Measurements from ENCODE around the gene ASTN2. TPM values are rescaled to one million over a fixed set of nuclear protein-coding genes. Genes with fewer than 3 reads are reported as not detected.

ASTN2 gene
- total RNA-seq, 4 donors from 2014 or later: 3.3 to 10.2 (median 6.3) TPM

GRCh38 chr9:116555119-116555518 lies 859.7 kb downstream of the ASTN2 start:
- no peaks in the 10 kb centered on the region for H3K27me3 ChIP-seq
- H3K4me1 ChIP-seq: peaks cover 0 to 7% (median 0%) of the 10 kb centered on the region in 4 donors
- no peaks in the 10 kb centered on the region for H3K9me3 ChIP-seq
- TF ChIP-seq POLR2A (IDR thresholded peaks at IDR 0.05): no peak
- TF ChIP-seq CTCF (IDR thresholded peaks at IDR 0.05): no peak
- H3K27ac ChIP-seq: no peak overlapping the region
- H3K36me3 ChIP-seq: no peaks in the 10 kb centered on the region
- no peak for DNase-seq
- no peak overlapping the region for H3K4me3 ChIP-seq

- no peak for DNase-seq
- Histone ChIP-seq H3K4me1 (peaks cover 0 to 7% (median 4%) of the 10 kb centered on the region in 4 donors), H3K9me3 (no peaks in the 10 kb centered on the region), H3K27me3 (no peaks in the 10 kb centered on the region), H3K4me3 (no peak overlapping the region), H3K27ac (no peak overlapping the region), H3K36me3 (no peaks in the 10 kb centered on the region)
- TF ChIP-seq POLR2A (IDR thresholded peaks at IDR 0.05) (no peak), CTCF (IDR thresholded peaks at IDR 0.05) (no peak)
Measured at GRCh38 chr9:116550696-116551436, 864.0 kb downstream of the ASTN2 start.

- Histone ChIP-seq H3K36me3 (no peaks in the 10 kb centered on the region), H3K27ac (no peak overlapping the region), H3K4me3 (no peak overlapping the region), H3K4me1 (peaks cover 0 to 7% (median 4%) of the 10 kb centered on the region in 4 donors), H3K27me3 (no peaks in the 10 kb centered on the region), H3K9me3 (no peaks in the 10 kb centered on the region)
- TF ChIP-seq POLR2A (IDR thresholded peaks at IDR 0.05) (no peak), CTCF (IDR thresholded peaks at IDR 0.05) (no peak)
- DNase-seq: no peak
Measured at GRCh38 chr9:116549786-116550660, 864.8 kb downstream of the ASTN2 start.

GRCh38 chr9:116549061-116549664 lies 865.7 kb downstream of the ASTN2 start:
- H3K27me3 ChIP-seq: no peaks in the 10 kb centered on the region
- TF ChIP-seq CTCF (IDR thresholded peaks at IDR 0.05) (no peak), POLR2A (IDR thresholded peaks at IDR 0.05) (no peak)
- no peak overlapping the region for H3K27ac ChIP-seq

GRCh38 chr9:116547729-116548426 lies 867.0 kb downstream of the ASTN2 start:
- peak overlapping the region in 3 of 4 donors; percentile 41 to 84 (median 64) for H3K27ac ChIP-seq
- no peaks in the 10 kb centered on the region for H3K9me3 ChIP-seq
- no peaks in the 10 kb centered on the region for H3K36me3 ChIP-seq
- no peak for TF ChIP-seq POLR2A (IDR thresholded peaks at IDR 0.05)
- no peak for TF ChIP-seq CTCF (IDR thresholded peaks at IDR 0.05)
- H3K4me3 ChIP-seq: no peak overlapping the region
- H3K27me3 ChIP-seq: no peaks in the 10 kb centered on the region
- H3K4me1 ChIP-seq: peaks cover 0 to 7% (median 4%) of the 10 kb centered on the region in 4 donors
- peak in 1 of 3 donors; percentile 52 for DNase-seq

More at GRCh38 chr9:116549061-116549664, 865.7 kb downstream of the ASTN2 start:
- Histone ChIP-seq H3K4me1 (peaks cover 0 to 7% (median 4%) of the 10 kb centered on the region in 4 donors), H3K4me3 (no peak overlapping the region), H3K36me3 (no peaks in the 10 kb centered on the region), H3K9me3 (no peaks in the 10 kb centered on the region)
- DNase-seq: peak; percentile 16 to 83 (median 54)

Data from Peyer's patch (tissue), 4 donors.